Chondrocyte (in vitro differentiated cells): ENCODE data around the gene GSTO1. TPM values are rescaled to one million over a fixed set of nuclear protein-coding genes. Genes with fewer than 3 reads are reported as not detected.

Source experiments
- DNase-seq: peaks from one replicate; pipeline ENCODE4 v3.0.0; 2021; ENCODE audit warnings: mixed read lengths, low spot score
- H3K27ac Mint-ChIP-seq: one replicate; pipeline ENCODE4 v1.8.0; 2021; ENCODE audit warnings: mild to moderate bottlenecking, moderate library complexity, mixed read lengths; ENCODE audit not compliant: unreplicated experiment
- H3K27me3 Mint-ChIP-seq: 2 replicates; pipeline ENCODE4 v1.8.0; 2021; ENCODE audit warnings: low read depth, mixed read lengths
- H3K36me3 Mint-ChIP-seq: 2 replicates; pipeline ENCODE4 v1.8.0; 2021; ENCODE audit warnings: low read depth, mixed read lengths
- H3K4me1 Mint-ChIP-seq: 2 replicates; pipeline ENCODE4 v1.8.0; 2021; ENCODE audit warnings: low read depth, mild to moderate bottlenecking, mixed read lengths
- H3K4me3 Mint-ChIP-seq: one replicate; pipeline ENCODE4 v1.8.0; 2021; ENCODE audit warnings: mild to moderate bottlenecking, moderate library complexity, mixed read lengths; ENCODE audit not compliant: unreplicated experiment
- H3K9me3 Mint-ChIP-seq: 2 replicates; pipeline ENCODE4 v1.8.0; 2021; ENCODE audit warnings: low read depth, mixed read lengths
- CTCF ChIP-seq: fragments of 200-600 bp; sonication (generic); IDR thresholded peaks from 2 replicates; pipeline ENCODE4 v1.5.0; 2021; ENCODE audit warnings: antibody characterized with exemption, mild to moderate bottlenecking, moderate library complexity
- total RNA-seq: library from RNA; stranded (reverse); gene quantifications from 3 replicates; pipeline ENCODE4 v1.2.1, GENCODE V29; 2021

Gene GSTO1
- total RNA-seq, 1 donor from 2014 or later = 57.0 TPM

- Mint-ChIP-seq H3K4me1 (peaks cover 52% of the 10 kb centered on the region), H3K4me3 (no peak overlapping the region), H3K27me3 (no peaks in the 10 kb centered on the region), H3K27ac (no peak overlapping the region), H3K36me3 (no peaks in the 10 kb centered on the region), H3K9me3 (peaks cover 5% of the 10 kb centered on the region)
- TF ChIP-seq CTCF = no peak
- no peak for DNase-seq
These were observed 50.2 kb downstream of the GSTO1 start for GRCh38 chr10:104304927-104305326.

- Mint-ChIP-seq H3K4me3 (no peak overlapping the region), H3K36me3 (no peaks in the 10 kb centered on the region), H3K27me3 (no peaks in the 10 kb centered on the region), H3K9me3 (peaks cover 5% of the 10 kb centered on the region), H3K4me1 (peaks cover 46% of the 10 kb centered on the region), H3K27ac (no peak overlapping the region)
- no peak for DNase-seq
- no peak for TF ChIP-seq CTCF
These were observed 52.2 kb downstream of the GSTO1 start for GRCh38 chr10:104306897-104307296.

GRCh38 chr10:104307576-104308438, 53.1 kb downstream of the GSTO1 start:
- peak overlapping the region; percentile 65 for H3K27ac Mint-ChIP-seq
- DNase-seq = no peak

GRCh38 chr10:104308439-104308903, 53.8 kb downstream of the GSTO1 start:
- Mint-ChIP-seq H3K27me3 (no peaks in the 10 kb centered on the region), H3K9me3 (no peaks in the 10 kb centered on the region), H3K27ac (no peak overlapping the region), H3K4me3 (no peak overlapping the region), H3K36me3 (peaks cover 8% of the 10 kb centered on the region), H3K4me1 (peaks cover 54% of the 10 kb centered on the region)
- no peak for TF ChIP-seq CTCF
- no peak for DNase-seq

More at GRCh38 chr10:104307576-104308438, 53.1 kb downstream of the GSTO1 start:
- Mint-ChIP-seq H3K27me3 (no peaks in the 10 kb centered on the region), H3K9me3 (peaks cover 5% of the 10 kb centered on the region), H3K36me3 (peaks cover 4% of the 10 kb centered on the region), H3K4me1 (peaks cover 54% of the 10 kb centered on the region), H3K4me3 (no peak overlapping the region)
- no peak for TF ChIP-seq CTCF

- peaks cover 12% of the 10 kb centered on the region for H3K36me3 Mint-ChIP-seq
- H3K27me3 Mint-ChIP-seq = no peaks in the 10 kb centered on the region
- H3K4me1 Mint-ChIP-seq = peaks cover 50% of the 10 kb centered on the region
- no peak for DNase-seq
- no peak for TF ChIP-seq CTCF
- H3K27ac Mint-ChIP-seq = peak overlapping the region; percentile 93
- H3K4me3 Mint-ChIP-seq = no peak overlapping the region
- H3K9me3 Mint-ChIP-seq = no peaks in the 10 kb centered on the region
These were observed 55.6 kb downstream of the GSTO1 start for GRCh38 chr10:104309980-104310978.
